Mesodermal cell (in vitro differentiated cells): ENCODE measurements around the gene GIMAP1.

Experiments used
- H3K27ac ChIP-seq: 2 replicates; pipeline ENCODE4 v1.7.0; 2013; ENCODE audit warnings: mild to moderate bottlenecking, low read depth, low read length, moderate library complexity; ENCODE audit not compliant: severe bottlenecking
- H3K36me3 ChIP-seq: 2 replicates; pipeline ENCODE4 v1.7.1; 2013; ENCODE audit warnings: mild to moderate bottlenecking, low read length, moderate library complexity; ENCODE audit not compliant: control insufficient read depth, insufficient read depth
- H3K4me1 ChIP-seq: one replicate; pipeline ENCODE4 v1.7.1; 2013; ENCODE audit warnings: mild to moderate bottlenecking, low read length; ENCODE audit not compliant: insufficient read depth, control insufficient read depth, poor library complexity, severe bottlenecking
- H3K4me3 ChIP-seq: 2 replicates; pipeline ENCODE4 v1.7.0; 2013; ENCODE audit warnings: low read length, control low read depth, mild to moderate bottlenecking; ENCODE audit not compliant: insufficient read depth, poor library complexity, severe bottlenecking; ENCODE audit errors: extremely low read depth
- H3K9me3 ChIP-seq: 2 replicates; pipeline ENCODE4 v1.7.1; 2013; ENCODE audit warnings: mild to moderate bottlenecking, low read length, moderate library complexity; ENCODE audit not compliant: control insufficient read depth
- WGBS, 2 experiments: methylation state at CpG; one replicate each; pipeline ENCODE4 v1.1.5; 2013; ENCODE audit warnings: missing lambda C conversion rate in 2 of 2; ENCODE audit not compliant: insufficient coverage in 2 of 2; 5-methylcytosine and 5-hydroxymethylcytosine counted together

GIMAP1 gene

GRCh38 chr7:150766334-150766709 lies 49.9 kb downstream of the GIMAP1 start:
- H3K27ac ChIP-seq = no peak overlapping the region
- H3K4me1 ChIP-seq = no peaks in the 10 kb centered on the region
- no peaks in the 10 kb centered on the region for H3K36me3 ChIP-seq
- H3K9me3 ChIP-seq = no peaks in the 10 kb centered on the region
- H3K4me3 ChIP-seq = no peak overlapping the region

- 67 to 90% methylated on average over 1 to 2 of the region's 4 CpGs for WGBS, 2 experiments
- Histone ChIP-seq H3K27ac (no peak overlapping the region), H3K4me1 (no peaks in the 10 kb centered on the region), H3K36me3 (no peaks in the 10 kb centered on the region), H3K4me3 (no peak overlapping the region), H3K9me3 (no peaks in the 10 kb centered on the region)
Observed at GRCh38 chr7:150769768-150770167, 53.4 kb downstream of the GIMAP1 start.
